Activated CD4-positive, alpha-beta T cell treated with anti-CD3 and anti-CD28 coated beads, Interleukin-2, Interleukin-4, amounts not matched to agents 100 ng/mL and 50 ng/mL, durations not matched to agents 16 hours and 8 hours (primary cell): Measurements from ENCODE around the gene ATP4A.

Experiments used
- DNase-seq: peaks from one replicate; pipeline ENCODE4 v3.0.0-alpha.2; 2020; ENCODE audit warnings: low spot score

The ATP4A gene

DNA sequence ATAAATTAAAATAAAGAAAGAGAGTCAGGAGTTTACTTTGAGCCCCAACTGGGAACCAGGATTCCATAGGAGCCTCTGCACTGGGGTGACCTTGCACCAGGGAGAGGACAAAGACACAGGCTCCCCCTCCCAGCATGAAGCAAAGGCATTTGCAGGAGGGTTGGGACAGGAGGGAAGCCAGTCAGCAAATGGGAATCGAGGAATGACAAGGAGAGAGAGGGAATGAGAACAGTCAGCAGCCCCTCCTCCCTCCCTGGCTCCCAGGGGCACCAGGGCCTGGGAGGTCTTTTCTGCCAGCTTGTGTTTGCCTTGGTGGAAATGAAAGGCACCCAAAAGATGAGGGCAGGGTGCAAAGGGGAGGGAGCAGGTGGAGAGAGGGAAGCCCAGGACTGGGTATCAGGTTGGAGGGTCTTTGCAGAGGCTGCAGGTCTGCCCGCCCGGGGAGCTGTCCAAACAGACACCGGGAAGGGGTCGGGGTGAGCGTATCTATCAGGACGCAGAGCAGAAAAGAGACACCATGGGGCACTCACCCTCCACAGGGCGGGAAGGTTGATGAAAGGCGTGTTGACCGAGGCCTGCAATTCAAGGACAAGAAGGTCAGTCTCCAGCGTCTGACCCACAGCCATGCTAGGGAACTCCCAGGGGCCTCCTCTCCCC, 39.1 kb downstream of the ATP4A start:
- DNase-seq: no peak

DNA sequence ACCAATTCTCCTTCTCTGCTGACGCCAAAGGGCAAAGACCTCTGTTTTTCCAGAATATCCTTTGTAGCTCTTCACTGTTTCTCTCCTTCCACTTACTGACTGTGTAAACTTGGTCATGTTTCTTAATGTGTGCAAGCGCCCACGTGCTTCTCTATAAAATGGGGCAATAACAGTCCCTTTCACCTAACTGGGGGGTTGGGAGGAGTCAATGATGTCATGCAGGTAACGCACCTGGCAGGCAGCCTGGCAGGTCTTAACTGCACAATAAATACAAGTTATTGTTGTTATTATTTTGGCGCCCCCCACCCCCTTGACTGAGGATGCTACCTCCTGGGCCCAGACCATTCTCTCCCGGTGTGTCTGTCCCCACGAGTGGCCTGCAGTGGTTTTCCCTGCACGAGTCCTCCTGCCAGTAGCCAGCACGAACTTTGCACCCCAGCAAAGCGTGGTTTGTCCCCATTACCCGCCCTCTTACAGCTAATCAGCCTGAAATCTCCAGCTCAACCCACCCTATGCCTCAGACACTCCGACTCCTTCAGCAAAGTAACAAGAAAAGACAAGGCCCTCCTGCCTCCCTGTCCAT, 40.6 kb downstream of the ATP4A start:
- DNase-seq: no peak

GRCh38 chr19:35521124-35521743, 42.2 kb downstream of the ATP4A start:
- no peak for DNase-seq

- DNase-seq: no peak
Observed at GRCh38 chr19:35519291-35519690, 44.2 kb downstream of the ATP4A start.

- DNase-seq: no peak
Observed at GRCh38 chr19:35518313-35518712, 45.1 kb downstream of the ATP4A start.

DNA sequence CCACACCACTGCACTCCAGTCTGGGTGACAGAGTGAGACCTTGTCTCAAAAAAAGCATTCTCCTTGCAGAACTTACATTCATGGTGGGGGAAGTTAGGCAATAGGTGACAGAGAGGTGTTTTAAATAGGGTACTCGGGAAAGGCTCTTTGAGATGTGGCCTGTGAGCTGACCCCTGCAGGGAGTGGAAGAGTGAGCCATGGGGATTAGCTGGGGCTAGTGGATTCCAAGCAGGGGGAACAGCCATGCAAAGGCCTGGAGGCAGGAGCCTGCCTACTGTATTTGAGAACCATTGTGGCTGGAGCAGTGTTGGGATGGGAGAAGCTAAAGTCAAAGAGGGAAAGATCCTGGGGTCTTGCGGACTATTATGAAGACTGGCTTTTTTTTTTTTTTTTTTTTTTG, 46.1 kb downstream of the ATP4A start:
- no peak for DNase-seq

GRCh38 chr19:35516310-35516709, 47.1 kb downstream of the ATP4A start:
- DNase-seq: no peak

DNA sequence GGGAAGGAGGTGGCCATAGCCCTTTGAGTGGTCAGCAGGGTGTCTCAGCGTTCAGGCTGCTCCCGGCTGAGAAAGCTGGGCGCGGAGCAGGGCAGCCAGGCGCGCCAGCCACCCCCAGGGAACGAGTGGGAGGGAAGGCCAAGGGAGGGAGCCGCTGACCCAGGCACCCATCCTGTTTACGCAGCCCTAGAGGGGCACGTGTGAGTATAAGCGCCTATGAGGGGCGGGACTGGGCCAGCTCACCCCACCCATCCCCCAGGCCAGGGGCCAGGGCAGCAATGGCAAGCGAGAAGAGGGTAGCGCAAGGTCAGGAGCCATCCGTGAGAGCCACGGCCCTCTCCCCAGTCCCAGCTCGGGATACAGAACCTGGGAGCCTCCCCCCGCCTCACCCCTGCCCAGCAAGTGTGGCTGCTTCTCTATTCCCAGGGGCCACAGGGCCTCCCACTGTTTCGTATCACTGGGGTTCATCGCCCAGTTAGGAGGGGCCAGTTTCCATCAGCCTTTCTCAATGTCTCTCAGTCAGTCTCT, 49.1 kb downstream of the ATP4A start:
- DNase-seq: no peak

- DNase-seq: no peak
Observed at GRCh38 chr19:35513628-35514281, 49.7 kb downstream of the ATP4A start, which contains the start of gene DMKN. TSS of gene DMKN (minus strand) at chr19:35513649. CDS start at chr19:35513475, 174 bp downstream.

- DNase-seq: no peak
Observed at GRCh38 chr19:35512831-35513627, 50.4 kb downstream of the ATP4A start.

DNA sequence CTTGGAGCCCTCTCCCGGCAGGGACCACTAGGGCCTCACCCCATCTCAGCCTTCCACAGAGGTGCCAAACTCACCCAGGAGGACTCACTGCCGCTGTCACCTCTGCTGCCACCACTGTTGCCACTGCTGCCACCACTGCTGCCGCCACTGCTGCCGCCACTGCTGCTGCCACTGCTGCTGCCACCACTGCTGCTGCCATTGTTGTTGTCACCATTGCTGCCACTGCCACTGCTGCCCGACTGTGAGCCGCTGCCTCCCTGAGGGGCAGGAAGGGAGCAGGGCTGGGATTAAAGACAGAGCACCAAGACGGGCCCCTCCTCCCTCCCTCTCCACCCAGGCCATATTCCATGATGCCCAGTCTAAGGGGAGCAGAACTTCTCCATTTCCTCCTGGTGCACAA, 52.1 kb downstream of the ATP4A start:
- no peak for DNase-seq

GRCh38 chr19:35510626-35510964, 52.9 kb downstream of the ATP4A start:
- no peak for DNase-seq

- peak; percentile 57 for DNase-seq
Observed at GRCh38 chr19:35509861-35510625, 53.4 kb downstream of the ATP4A start.

DNA sequence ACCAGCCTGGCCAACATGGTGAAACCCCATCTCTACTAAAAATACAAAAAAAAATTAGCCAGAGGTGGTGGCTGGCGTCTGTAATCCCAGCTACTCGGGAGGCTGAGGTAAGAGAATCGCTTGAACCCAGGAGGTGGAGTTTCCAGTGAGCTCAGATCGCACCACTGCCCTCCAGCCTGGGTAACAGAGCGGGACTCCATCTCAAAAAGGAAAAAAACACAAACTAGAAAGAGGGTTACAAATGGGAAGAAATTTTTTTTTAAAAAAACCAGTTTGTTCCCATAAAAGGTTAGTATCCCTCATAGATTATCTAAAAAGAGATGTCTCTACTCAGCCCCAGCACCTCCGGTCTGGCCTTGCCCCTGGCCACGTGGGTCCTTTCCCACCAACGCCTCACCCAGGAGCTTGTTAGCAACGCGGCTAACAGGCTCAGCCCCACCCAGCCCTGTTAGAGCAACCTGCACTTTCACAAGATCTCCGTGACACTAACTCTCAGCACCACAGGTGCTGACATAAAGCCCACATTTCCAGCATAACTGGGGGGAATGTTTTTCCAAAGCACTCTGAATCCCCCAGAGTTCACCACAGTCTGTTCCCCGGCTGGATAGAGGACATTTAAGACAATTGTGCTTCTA, 54.3 kb downstream of the ATP4A start:
- no peak for DNase-seq

DNA sequence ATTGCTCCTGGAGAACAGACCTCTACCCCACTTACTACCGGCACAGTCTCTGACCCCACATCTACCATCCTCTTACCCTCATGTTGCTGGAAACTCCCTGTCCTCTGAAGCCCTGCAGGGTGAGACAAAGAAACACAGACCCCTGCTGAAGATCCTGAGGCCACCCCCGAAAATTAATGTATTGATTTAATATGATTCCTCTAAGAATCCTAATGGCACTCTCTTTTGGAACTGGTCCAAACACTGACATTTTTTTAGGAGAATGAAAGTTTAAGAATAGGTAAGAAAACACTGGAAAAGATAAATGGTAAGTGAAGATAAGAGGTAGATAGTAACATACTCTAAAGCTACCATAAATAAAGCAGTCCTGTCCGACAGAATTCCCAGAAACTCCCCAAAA, 55.3 kb downstream of the ATP4A start:
- DNase-seq: no peak

- no peak for DNase-seq
Observed at GRCh38 chr19:35507561-35507960, 55.9 kb downstream of the ATP4A start.

- no peak for DNase-seq
Observed at GRCh38 chr19:35506011-35506410, 57.4 kb downstream of the ATP4A start.

DNA sequence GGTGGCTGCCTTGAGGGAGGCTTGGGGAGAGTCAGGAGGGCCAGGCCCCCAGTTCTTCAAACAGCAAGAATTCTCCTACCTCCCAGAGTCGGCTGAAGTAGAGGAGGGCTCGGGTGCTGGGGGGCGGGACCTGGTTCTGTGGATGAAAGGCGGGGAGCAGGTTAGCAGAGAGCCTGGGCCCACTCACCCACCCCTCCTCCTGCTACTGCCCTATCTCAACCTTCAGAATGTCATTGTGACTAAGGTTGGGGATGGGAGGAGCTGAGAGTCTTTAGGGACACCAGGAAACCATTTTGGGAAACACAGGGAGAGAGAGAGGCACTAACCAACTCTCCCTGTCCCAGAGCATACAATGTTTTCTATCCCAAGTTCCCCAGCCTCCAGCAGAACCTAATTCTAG, 60.7 kb downstream of the ATP4A start:
- no peak for DNase-seq

DNA sequence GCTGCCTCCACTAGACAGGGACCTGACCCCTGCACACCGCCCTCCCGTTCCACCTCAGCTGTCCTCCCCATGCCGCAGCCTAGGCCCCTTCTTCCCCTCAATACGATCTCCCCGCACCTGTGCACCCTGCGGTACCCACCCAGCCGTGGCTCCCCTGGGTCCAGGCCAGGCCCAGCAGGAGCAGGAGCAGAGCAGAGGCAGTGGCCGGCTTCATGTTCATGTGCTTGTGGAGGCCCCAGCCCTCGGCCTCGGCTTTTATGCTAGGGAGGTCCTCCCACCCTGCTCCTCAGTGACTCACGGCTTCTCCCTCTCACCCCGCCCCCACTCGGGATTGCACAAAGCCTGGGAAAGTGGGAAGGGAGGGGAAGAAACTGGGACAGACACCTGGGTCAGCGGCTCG, 61.8 kb downstream of the ATP4A start:
- no peak for DNase-seq

- no peak for DNase-seq
Observed at GRCh38 chr19:35500611-35501010, 62.8 kb downstream of the ATP4A start.
